NCI-H2227 treated with DMSO at 0.1 percent for 48 hours (cell line): ENCODE results near the gene PKNOX2.
A peak's percentile ranks its signal among the peaks of the same experiment; 100 is the strongest.

Source experiments
- DNase-seq: peaks from one replicate; lab custom pipeline; 2025; lab: John Stamatoyannopoulos, UW

Gene PKNOX2

GRCh38 chr11:125236072-125236825, 71.7 kb downstream of the PKNOX2 start:
- no peak for DNase-seq

- no peak for DNase-seq
Observed at GRCh38 chr11:125239585-125240560, 75.3 kb downstream of the PKNOX2 start.

GRCh38 chr11:125241104-125241503, 76.6 kb downstream of the PKNOX2 start:
- no peak for DNase-seq

GRCh38 chr11:125242141-125242775, 77.7 kb downstream of the PKNOX2 start:
- no peak for DNase-seq

GRCh38 chr11:125244166-125244565, 79.6 kb downstream of the PKNOX2 start:
- no peak for DNase-seq

- no peak for DNase-seq
Observed at GRCh38 chr11:125245299-125245698, 80.7 kb downstream of the PKNOX2 start.

GRCh38 chr11:125247431-125247830, 82.9 kb downstream of the PKNOX2 start:
- no peak for DNase-seq

GRCh38 chr11:125250318-125251213, 86.0 kb downstream of the PKNOX2 start:
- DNase-seq: no peak

- DNase-seq: no peak
Observed at GRCh38 chr11:125251214-125251545, 86.6 kb downstream of the PKNOX2 start.

- DNase-seq: no peak
Observed at GRCh38 chr11:125251956-125252355, 87.4 kb downstream of the PKNOX2 start.

GRCh38 chr11:125253289-125253688, 88.7 kb downstream of the PKNOX2 start:
- no peak for DNase-seq

GRCh38 chr11:125253795-125254525, 89.4 kb downstream of the PKNOX2 start:
- DNase-seq: peak; percentile 1

GRCh38 chr11:125256541-125257189, 92.1 kb downstream of the PKNOX2 start:
- no peak for DNase-seq

- no peak for DNase-seq
Observed at GRCh38 chr11:125257190-125257579, 92.6 kb downstream of the PKNOX2 start.

GRCh38 chr11:125257751-125258150, 93.2 kb downstream of the PKNOX2 start:
- no peak for DNase-seq

- DNase-seq: no peak
Observed at GRCh38 chr11:125258291-125259032, 93.9 kb downstream of the PKNOX2 start.

- DNase-seq: no peak
Observed at GRCh38 chr11:125261588-125261987, 97.0 kb downstream of the PKNOX2 start.

GRCh38 chr11:125262194-125262829, 97.8 kb downstream of the PKNOX2 start:
- DNase-seq: no peak

- peak; percentile 13 for DNase-seq
Observed at GRCh38 chr11:125262830-125263218, 98.3 kb downstream of the PKNOX2 start.
